A549 (cell line): Measurements from ENCODE around the gene AHSG. TPM values are rescaled to one million over a fixed set of nuclear protein-coding genes. Genes with fewer than 3 reads are reported as not detected.

Source experiments
- ATAC-seq, 2 experiments: fragments of 200-7000 bp in 1 of 2; fragments of >200 bp in 1 of 2; cut with Nextera tagmentation in 1 of 2; cut with Tn5 transposase in 1 of 2; 3 replicates each; pipeline versions ENCODE4 v1.8.0 to v1.9.1; 2018 to 2020; ENCODE audit warnings: mild to moderate bottlenecking in 1 of 2, moderate library complexity in 1 of 2
- CTCF ChIA-PET: fragments of 300-600 bp; sonication (Branson Sonifier 250); formaldehyde crosslinking; extraction: SDS; loops from one replicate; lab custom pipeline; 2021; ENCODE audit warnings: antibody characterized with exemption, inconsistent platforms; lab: Yijun Ruan, JAX
- POLR2A ChIA-PET: fragments of 350-600 bp; formaldehyde crosslinking; extraction: SDS; loops from one replicate; lab custom pipeline; 2021; ENCODE audit warnings: antibody characterized with exemption, inconsistent platforms; lab: Yijun Ruan, JAX
- DNase-seq, 2 experiments: peaks; one replicate each; pipeline versions ENCODE4 v3.0.0 to v3.0.0-alpha.2; 2011 to 2016; ENCODE audit warnings: low read depth in 1 of 2, low spot score in 1 of 2
- FAIRE-seq: peaks from 2 replicates; lab custom pipeline; 2011; peaks lifted over from hg19 to GRCh38; lab: Jason Lieb, UNC
- H3K27ac ChIP-seq, 2 experiments: fragments of >200 bp; sonication (Bioruptor Twin); formaldehyde crosslinking; 3 replicates each; pipeline ENCODE4 v1.5.1; 2016 to 2017
- H3K4me1 ChIP-seq: fragments of >200 bp; sonication (Bioruptor Twin); formaldehyde crosslinking; 3 replicates; pipeline ENCODE4 v1.6.1; 2016
- H3K4me2 ChIP-seq: fragments of >200 bp; sonication (Bioruptor Twin); formaldehyde crosslinking; 3 replicates; pipeline ENCODE4 v1.6.1; 2016
- H3K4me3 ChIP-seq: fragments of >200 bp; sonication (Bioruptor Twin); formaldehyde crosslinking; 3 replicates; pipeline ENCODE4 v1.5.1; 2016
- H3K9me3 ChIP-seq: fragments of >200 bp; sonication (Bioruptor Twin); formaldehyde crosslinking; 3 replicates; pipeline ENCODE4 v1.6.1; 2016
- BHLHE40 ChIP-seq: IDR thresholded peaks from 2 replicates; pipeline ENCODE4 v1.6.1; 2012; ENCODE audit warnings: low read depth, low read length, inconsistent platforms
- CBX8 ChIP-seq: fragments of 200-600 bp; sonication (generic); IDR thresholded peaks from 2 replicates; pipeline ENCODE4 v1.6.1; 2016
- CHD2 ChIP-seq: fragments of 150-350 bp; IDR thresholded peaks from 2 replicates; pipeline ENCODE4 v1.6.1; 2014; ENCODE audit warnings: low read length; ENCODE audit not compliant: partially characterized antibody
- EHMT2 ChIP-seq: fragments of 200-600 bp; sonication (generic); IDR thresholded peaks from 2 replicates; pipeline ENCODE4 v1.6.1; 2016; ENCODE audit warnings: antibody characterized with exemption, low read depth, mild to moderate bottlenecking, moderate library complexity
- ESRRA ChIP-seq: fragments of 150-350 bp; IDR thresholded peaks from 2 replicates; pipeline ENCODE4 v1.6.1; 2014; ENCODE audit warnings: mild to moderate bottlenecking, low read length, borderline replicate concordance
- FOSB ChIP-seq: fragments of 250-450 bp; sonication (Bioruptor Pico); IDR thresholded peaks from 2 replicates; pipeline ENCODE4 v1.5.0; 2020; ENCODE audit warnings: mild to moderate bottlenecking, moderate library complexity
- GATA3 ChIP-seq: IDR thresholded peaks from 2 replicates; pipeline ENCODE4 v1.6.1; 2012; ENCODE audit warnings: borderline replicate concordance
- HEYL ChIP-seq: fragments of 250-450 bp; sonication (Bioruptor Pico); IDR thresholded peaks from 2 replicates; pipeline ENCODE4 v1.8.0; 2021; ENCODE audit warnings: mild to moderate bottlenecking, moderate library complexity
- KDM1A ChIP-seq: fragments of 200-600 bp; sonication (generic); IDR thresholded peaks from 2 replicates; pipeline ENCODE4 v1.6.1; 2016; ENCODE audit warnings: low read depth, mild to moderate bottlenecking
- MYC ChIP-seq: IDR thresholded peaks from 2 replicates; pipeline ENCODE4 v1.6.1; 2012; ENCODE audit warnings: mild to moderate bottlenecking, inconsistent platforms, low read length, improper control_type of control experiment, borderline replicate concordance
- POLR2A ChIP-seq: IDR thresholded peaks from 2 replicates; pipeline ENCODE4 v1.6.1; 2012; ENCODE audit warnings: mild to moderate bottlenecking, low read length
- RAD21 ChIP-seq, 2 experiments: fragments of >200 bp in 1 of 2; sonication (Bioruptor Twin) in 1 of 2; formaldehyde crosslinking in 1 of 2; IDR thresholded peaks in 1 of 2; conservative IDR thresholded peaks in 1 of 2; 2 replicates in 1 of 2; 3 replicates in 1 of 2; pipeline ENCODE4 v1.6.1; 2012 to 2018; ENCODE audit warnings: inconsistent platforms in 1 of 2
- RARB ChIP-seq: fragments of 250-450 bp; sonication (Bioruptor Pico); IDR thresholded peaks from 2 replicates; pipeline ENCODE4 v1.8.0; 2021; ENCODE audit warnings: mild to moderate bottlenecking, moderate library complexity
- RCOR1 ChIP-seq: fragments of 150-350 bp; IDR thresholded peaks from 2 replicates; pipeline ENCODE4 v1.6.1; 2014; ENCODE audit warnings: antibody characterized with exemption, low read length, low read depth
- RFX5 ChIP-seq: fragments of 450-650 bp; IDR thresholded peaks from 2 replicates; pipeline ENCODE4 v1.7.1; 2014; ENCODE audit warnings: antibody characterized with exemption, mild to moderate bottlenecking, moderate library complexity
- RNF2 ChIP-seq: fragments of 200-600 bp; sonication (generic); IDR thresholded peaks from 2 replicates; pipeline ENCODE4 v1.6.1; 2016; ENCODE audit warnings: low read depth, mild to moderate bottlenecking, antibody characterized with exemption, moderate library complexity, borderline replicate concordance
- SMC3 ChIP-seq: fragments of >200 bp; sonication (Bioruptor Twin); formaldehyde crosslinking; IDR thresholded peaks from 3 replicates; pipeline ENCODE4 v1.6.1; 2018; ENCODE audit warnings: inconsistent platforms
- SREBF2 ChIP-seq: fragments of 450-650 bp; IDR thresholded peaks from 2 replicates; pipeline ENCODE4 v1.6.1; 2014; ENCODE audit warnings: mild to moderate bottlenecking, moderate library complexity
- TFCP2L1 ChIP-seq: fragments of 250-450 bp; sonication (Bioruptor Pico); IDR thresholded peaks from 2 replicates; pipeline ENCODE4 v1.5.0; 2021; ENCODE audit warnings: mild to moderate bottlenecking
- ZC3H11A ChIP-seq: fragments of 450-650 bp; IDR thresholded peaks from 2 replicates; pipeline ENCODE4 v1.6.1; 2014; ENCODE audit warnings: antibody characterized with exemption, mild to moderate bottlenecking
- ZSCAN20 ChIP-seq: fragments of 250-450 bp; sonication (Bioruptor Pico); IDR thresholded peaks from 2 replicates; pipeline ENCODE4 v1.8.0; 2022; ENCODE audit warnings: mild to moderate bottlenecking, moderate library complexity
- WGBS: methylation state at CpG from one replicate; pipeline ENCODE4 v1.1.6; 2017; ENCODE audit errors: missing lambda C conversion rate; 5-methylcytosine and 5-hydroxymethylcytosine counted together
- polyA plus RNA-seq, 4 experiments: library from polyadenylated mRNA; depleted of rRNA in 3 of 4; stranded (reverse); fragments of >200 nt; fragmentation: RNase III in 1 of 4; extraction: RNeasy Plus Mini Kit Qiagen cat#74134 plus additional on column Dnase treatment in 1 of 4; gene quantifications; 2 replicates in 3 of 4; 3 replicates in 1 of 4; pipeline ENCODE4 v1.2.3, GENCODE V29; 2011 to 2017
- TF ChIP-seq, protein P1 (sequence below): fragments of >200 bp; sonication (Bioruptor Twin); formaldehyde crosslinking; IDR thresholded peaks from 3 replicates; pipeline ENCODE4 v1.6.1; 2016
- TF ChIP-seq, protein P2 (sequence below): fragments of 250-450 bp; sonication (Bioruptor Pico); IDR thresholded peaks from 2 replicates; pipeline ENCODE4 v1.5.0; 2020; ENCODE audit warnings: low read depth, mild to moderate bottlenecking, moderate library complexity
- TF ChIP-seq, protein P3 (sequence below): IDR thresholded peaks from 2 replicates; pipeline ENCODE4 v1.6.1; 2012

Gene AHSG
- polyA plus RNA-seq, 2 of the 4 experiments (the other 2 are of a cell fraction): 0.08 to 0.49 TPM

DNA sequence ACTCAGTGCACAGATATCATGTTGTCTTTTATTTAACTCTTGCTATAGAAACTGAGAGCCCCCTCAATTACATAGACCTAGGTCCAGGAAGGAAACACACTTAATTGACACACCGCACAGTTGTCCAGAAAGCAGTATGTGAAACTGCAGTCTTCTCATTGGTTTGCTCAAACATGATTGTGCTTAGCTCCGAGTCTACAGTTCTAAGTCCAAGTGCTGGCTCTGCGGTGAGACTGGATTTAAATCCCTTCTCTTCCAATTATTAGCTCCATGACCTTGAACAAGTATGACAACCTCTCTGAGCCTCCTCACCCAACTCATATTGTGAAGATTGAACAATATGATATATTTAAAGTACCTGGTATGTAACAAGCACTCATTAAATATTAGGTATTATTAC is 19.0 kb upstream of the AHSG start:
- WGBS: 95% methylated on average over 3 of the region's 3 CpGs
- ChIA-PET CTCF (interaction anchor here (0.8 to 7.4 kb wide), 4 partner anchors 9 to 22 kb away, joined by 3 to 62 read pairs (median 4); partner anchors contain the start of gene AHSG), POLR2A (no interaction called here)
- no peak for DNase-seq
- FAIRE-seq: no peak
- Histone ChIP-seq H3K27ac (no peak overlapping the region), H3K4me1 (peaks cover 28% of the 10 kb centered on the region), H3K9me3 (no peaks in the 10 kb centered on the region), H3K4me3 (no peak overlapping the region), H3K4me2 (no peak overlapping the region)
- no peak for ATAC-seq
- TF ChIP-seq SMC3 (no peak), RNF2 (no peak), RAD21 (conservative IDR thresholded peaks at IDR 0.05 in 1 of 2, IDR thresholded peaks at IDR 0.05 in 1 of 2) (no peak), KDM1A (no peak), GATA3 (no peak), POLR2A (no peak), CBX8 (no peak)
- TF ChIP-seq, protein P1, sequence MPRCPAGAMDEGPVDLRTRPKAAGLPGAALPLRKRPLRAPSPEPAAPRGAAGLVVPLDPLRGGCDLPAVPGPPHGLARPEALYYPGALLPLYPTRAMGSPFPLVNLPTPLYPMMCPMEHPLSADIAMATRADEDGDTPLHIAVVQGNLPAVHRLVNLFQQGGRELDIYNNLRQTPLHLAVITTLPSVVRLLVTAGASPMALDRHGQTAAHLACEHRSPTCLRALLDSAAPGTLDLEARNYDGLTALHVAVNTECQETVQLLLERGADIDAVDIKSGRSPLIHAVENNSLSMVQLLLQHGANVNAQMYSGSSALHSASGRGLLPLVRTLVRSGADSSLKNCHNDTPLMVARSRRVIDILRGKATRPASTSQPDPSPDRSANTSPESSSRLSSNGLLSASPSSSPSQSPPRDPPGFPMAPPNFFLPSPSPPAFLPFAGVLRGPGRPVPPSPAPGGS: no peak

DNA sequence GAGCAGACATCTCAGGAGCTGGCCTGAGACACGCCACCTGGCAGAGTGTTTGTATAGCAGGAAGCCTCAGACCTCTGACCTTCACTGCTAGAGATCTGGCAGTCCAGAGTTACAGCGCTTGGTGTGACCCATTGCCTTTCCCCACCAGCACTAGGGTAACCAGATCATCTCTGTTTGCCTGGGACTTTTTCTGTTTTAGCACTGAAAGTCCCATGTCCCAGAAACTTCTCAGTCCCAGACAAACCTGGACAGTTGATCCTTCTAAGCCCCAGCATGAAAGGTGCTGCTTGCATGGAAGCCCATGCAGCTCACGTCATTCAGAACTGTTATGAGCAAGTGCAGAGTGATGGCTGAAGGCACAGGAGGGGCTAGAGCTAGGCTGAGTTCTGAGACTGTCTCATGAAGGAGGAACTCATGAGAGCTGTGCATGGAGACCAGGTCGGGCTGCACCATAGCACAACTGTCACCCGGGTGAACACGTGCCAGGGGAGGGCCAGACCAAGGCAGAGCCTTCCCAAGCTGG is 18.2 kb upstream of the AHSG start:
- ChIA-PET POLR2A (no interaction called here), CTCF (interaction anchor here (7.4 kb wide), 1 partner anchor 21 kb away, joined by 62 read pairs; no protein-coding TSS in a partner anchor)
- no peak for ATAC-seq
- FAIRE-seq: no peak
- no peak for DNase-seq
- H3K4me1 ChIP-seq: peaks cover 28% of the 10 kb centered on the region
- 69% methylated on average over 6 of the region's 6 CpGs for WGBS
- no peaks in the 10 kb centered on the region for H3K9me3 ChIP-seq
- H3K4me2 ChIP-seq: no peak overlapping the region
- H3K27ac ChIP-seq: no peak overlapping the region
- TF ChIP-seq FOSB: no peak
- TF ChIP-seq, protein P2, sequence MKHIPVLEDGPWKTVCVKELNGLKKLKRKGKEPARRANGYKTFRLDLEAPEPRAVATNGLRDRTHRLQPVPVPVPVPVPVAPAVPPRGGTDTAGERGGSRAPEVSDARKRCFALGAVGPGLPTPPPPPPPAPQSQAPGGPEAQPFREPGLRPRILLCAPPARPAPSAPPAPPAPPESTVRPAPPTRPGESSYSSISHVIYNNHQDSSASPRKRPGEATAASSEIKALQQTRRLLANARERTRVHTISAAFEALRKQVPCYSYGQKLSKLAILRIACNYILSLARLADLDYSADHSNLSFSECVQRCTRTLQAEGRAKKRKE (CRISPR knock-in tag): no peak
- H3K4me3 ChIP-seq: no peak overlapping the region

DNA sequence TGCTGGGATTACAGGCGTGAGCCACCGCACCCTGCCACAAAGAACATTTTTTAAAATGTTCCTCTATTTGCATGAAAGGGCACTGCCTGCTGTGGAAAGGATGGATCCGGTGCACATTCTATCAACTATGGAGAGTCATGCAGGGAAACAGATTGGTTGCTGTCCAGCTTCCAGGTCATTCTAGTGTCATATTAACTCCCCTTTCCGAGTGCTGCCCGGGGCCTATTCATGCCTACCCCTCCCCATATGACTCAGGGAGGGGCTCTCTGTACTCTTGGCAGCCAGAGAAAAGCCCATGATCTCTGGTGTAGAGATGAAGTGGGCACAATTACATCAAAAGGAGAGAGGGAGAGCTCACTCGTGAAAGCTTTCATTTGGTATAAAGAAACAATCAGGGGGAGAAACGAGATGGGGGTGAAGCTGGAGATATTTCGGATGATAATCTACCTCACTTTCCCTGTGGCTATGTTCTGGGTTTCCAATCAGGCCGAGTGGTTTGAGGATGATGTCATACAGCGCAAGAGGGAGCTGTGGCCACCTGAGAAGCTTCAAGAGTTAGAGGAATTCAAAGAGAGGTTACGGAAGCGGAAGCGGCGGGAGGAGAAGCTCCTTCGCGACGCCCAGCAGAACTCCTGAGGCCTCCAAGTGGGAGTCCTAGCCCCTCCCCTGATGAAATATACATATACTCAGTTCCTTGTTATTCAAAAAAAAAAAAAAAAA is 16.1 kb upstream of the AHSG start:
- H3K9me3 ChIP-seq: no peaks in the 10 kb centered on the region
- TF ChIP-seq SREBF2 (no peak), RAD21 (conservative IDR thresholded peaks at IDR 0.05 in 1 of 2, IDR thresholded peaks at IDR 0.05 in 1 of 2) (no peak), EHMT2 (no peak), CHD2 (no peak), ZC3H11A (no peak), TFCP2L1 (CRISPR knock-in tag) (no peak), RFX5 (no peak)
- no peak overlapping the region; a peak in 1 of 6 replicates for H3K27ac ChIP-seq
- ChIA-PET CTCF (interaction anchor here (0.6 to 2.6 kb wide), 3 partner anchors 18 to 350 kb away, joined by 3 to 14 read pairs (median 10); no protein-coding TSS in a partner anchor), POLR2A (no interaction called here)
- ATAC-seq: no peak
- no peak overlapping the region for H3K4me2 ChIP-seq
- no peak for DNase-seq
- no peak overlapping the region for H3K4me3 ChIP-seq
- H3K4me1 ChIP-seq: peaks cover 17% of the 10 kb centered on the region; the same call in 2 of the 3 replicates
- WGBS: 71% methylated on average over 17 of the region's 17 CpGs
- FAIRE-seq: no peak

DNA sequence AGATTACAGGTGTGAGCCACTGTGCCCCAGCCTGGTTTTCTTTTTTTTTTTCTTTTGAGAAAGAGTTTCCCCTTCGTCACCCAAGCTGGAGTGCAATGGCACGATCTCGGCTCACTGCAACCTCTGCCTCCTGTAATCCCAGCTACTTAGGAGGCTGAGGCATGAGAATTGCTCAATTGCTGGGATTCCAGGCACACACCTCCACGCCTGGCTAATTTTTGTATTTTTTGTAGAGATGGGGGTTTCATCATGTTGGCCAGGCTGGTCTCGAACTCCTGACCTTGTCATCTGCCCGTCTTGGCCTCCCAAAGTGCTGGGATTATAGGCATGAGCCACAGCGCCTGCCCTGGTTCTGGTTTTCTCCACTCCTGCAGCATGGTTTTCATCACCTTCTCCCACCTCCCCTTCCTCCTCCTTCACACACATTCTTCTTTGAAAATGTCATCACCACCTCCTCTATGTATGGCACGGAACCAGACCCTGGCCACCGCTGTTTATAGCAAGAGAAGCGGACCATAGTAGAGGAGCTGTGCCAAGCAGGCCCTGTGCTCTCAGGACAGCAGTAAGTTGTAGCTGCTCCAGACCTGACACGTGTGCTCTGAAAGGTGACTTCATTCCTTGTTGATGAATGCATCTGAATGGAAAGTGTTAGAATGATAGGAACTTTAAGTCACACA is 14.6 kb upstream of the AHSG start:
- peak overlapping the region in 1 of 2 experiments; percentile 70; a peak in 3 of 6 replicates for H3K27ac ChIP-seq
- H3K4me1 ChIP-seq: peaks cover 17% of the 10 kb centered on the region; the same call in 2 of the 3 replicates
- POLR2A ChIA-PET: no interaction called here
- H3K4me2 ChIP-seq: 0 out of 3 replicates have a peak overlapping the region, but pooled peaks have one; percentile 3
- no peak for FAIRE-seq
- no peak for DNase-seq
- ATAC-seq: no peak
- no peaks in the 10 kb centered on the region for H3K9me3 ChIP-seq
- 75% methylated on average over 11 of the region's 11 CpGs for WGBS
- CTCF ChIA-PET: interaction anchor here (2.1 to 2.6 kb wide), 2 partner anchors 12 to 19 kb away, joined by 6 to 14 read pairs; no protein-coding TSS in a partner anchor
- H3K4me3 ChIP-seq: no peak overlapping the region
- TF ChIP-seq MYC (no peak), FOSB (no peak), SREBF2 (no peak), RARB (CRISPR knock-in tag) (no peak), CHD2 (no peak), RCOR1 (no peak), RFX5 (no peak), ZSCAN20 (CRISPR knock-in tag) (no peak), GATA3 (no peak), BHLHE40 (no peak), HEYL (CRISPR knock-in tag) (no peak), ZC3H11A (no peak), ESRRA (no peak)
- TF ChIP-seq, protein P3, sequence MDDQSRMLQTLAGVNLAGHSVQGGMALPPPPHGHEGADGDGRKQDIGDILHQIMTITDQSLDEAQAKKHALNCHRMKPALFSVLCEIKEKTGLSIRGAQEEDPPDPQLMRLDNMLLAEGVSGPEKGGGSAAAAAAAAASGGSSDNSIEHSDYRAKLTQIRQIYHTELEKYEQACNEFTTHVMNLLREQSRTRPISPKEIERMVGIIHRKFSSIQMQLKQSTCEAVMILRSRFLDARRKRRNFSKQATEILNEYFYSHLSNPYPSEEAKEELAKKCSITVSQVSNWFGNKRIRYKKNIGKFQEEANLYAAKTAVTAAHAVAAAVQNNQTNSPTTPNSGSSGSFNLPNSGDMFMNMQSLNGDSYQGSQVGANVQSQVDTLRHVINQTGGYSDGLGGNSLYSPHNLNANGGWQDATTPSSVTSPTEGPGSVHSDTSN: no peak
- TF ChIP-seq, protein P2 (CRISPR knock-in tag): no peak
